ENCODE measurements around the gene CHMP1A.

The CHMP1A gene

GRCh38 chr16:89612415-89613166 is 44.9 kb downstream of the CHMP1A start:
- H3K4me3 ChIP-seq (ENCODE audit: low read length), result no peak overlapping the region
- H3K9ac ChIP-seq (ENCODE audit: low read depth, low read length), result no peak overlapping the region
- H3K36me3 ChIP-seq (ENCODE audit: insufficient read depth, low read length), result no peaks in the 10 kb centered on the region
- H3K27ac ChIP-seq (ENCODE audit: low read depth, low read length), result no peak overlapping the region
- no peaks in the 10 kb centered on the region for H3K4me1 ChIP-seq (ENCODE audit: insufficient read depth, low read length)
- WGBS, result 93% methylated on average over 20 of the region's 20 CpGs
- H3K9me3 ChIP-seq (ENCODE audit: insufficient read depth, low read depth, low read length), result no peaks in the 10 kb centered on the region
- H3K27me3 ChIP-seq (ENCODE audit: insufficient read depth, low read length), result no peaks in the 10 kb centered on the region

- Histone ChIP-seq H3K9me3 (ENCODE audit: insufficient read depth, low read depth, low read length) (no peaks in the 10 kb centered on the region), H3K36me3 (ENCODE audit: insufficient read depth, low read length) (no peaks in the 10 kb centered on the region), H3K27me3 (ENCODE audit: insufficient read depth, low read length) (no peaks in the 10 kb centered on the region), H3K9ac (ENCODE audit: low read depth, low read length) (no peak overlapping the region), H3K27ac (ENCODE audit: low read depth, low read length) (no peak overlapping the region), H3K4me3 (ENCODE audit: low read length) (no peak overlapping the region), H3K4me1 (ENCODE audit: insufficient read depth, low read length) (no peaks in the 10 kb centered on the region)
- WGBS, result 87% methylated on average over 1 of the region's 1 CpG
These were observed 47.4 kb downstream of the CHMP1A start for GRCh38 chr16:89610108-89610453.

GRCh38 chr16:89607937-89608740 is 49.4 kb downstream of the CHMP1A start:
- no peak overlapping the region for H3K4me3 ChIP-seq (ENCODE audit: low read length)
- H3K27ac ChIP-seq (ENCODE audit: low read depth, low read length), result no peak overlapping the region
- H3K4me1 ChIP-seq (ENCODE audit: insufficient read depth, low read length), result no peaks in the 10 kb centered on the region
- WGBS, result 90% methylated on average over 32 of the region's 32 CpGs
- H3K9me3 ChIP-seq (ENCODE audit: insufficient read depth, low read depth, low read length), result no peaks in the 10 kb centered on the region
- H3K27me3 ChIP-seq (ENCODE audit: insufficient read depth, low read length), result no peaks in the 10 kb centered on the region
- H3K9ac ChIP-seq (ENCODE audit: low read depth, low read length), result no peak overlapping the region
- H3K36me3 ChIP-seq (ENCODE audit: insufficient read depth, low read length), result no peaks in the 10 kb centered on the region

GRCh38 chr16:89607453-89607852 is 50.1 kb downstream of the CHMP1A start:
- 92% methylated on average over 9 of the region's 9 CpGs for WGBS
- Histone ChIP-seq H3K4me3 (ENCODE audit: low read length) (no peak overlapping the region), H3K9ac (ENCODE audit: low read depth, low read length) (no peak overlapping the region), H3K27ac (ENCODE audit: low read depth, low read length) (no peak overlapping the region), H3K9me3 (ENCODE audit: insufficient read depth, low read depth, low read length) (no peaks in the 10 kb centered on the region), H3K27me3 (ENCODE audit: insufficient read depth, low read length) (no peaks in the 10 kb centered on the region), H3K4me1 (ENCODE audit: insufficient read depth, low read length) (0 out of 2 replicates have a peak, but pooled peaks cover 3% of the 10 kb centered on the region), H3K36me3 (ENCODE audit: insufficient read depth, low read length) (no peaks in the 10 kb centered on the region)

- Histone ChIP-seq H3K27me3 (ENCODE audit: insufficient read depth, low read length) (no peaks in the 10 kb centered on the region), H3K36me3 (ENCODE audit: insufficient read depth, low read length) (no peaks in the 10 kb centered on the region), H3K27ac (ENCODE audit: low read depth, low read length) (no peak overlapping the region), H3K4me3 (ENCODE audit: low read length) (no peak overlapping the region), H3K9ac (ENCODE audit: low read depth, low read length) (no peak overlapping the region), H3K4me1 (ENCODE audit: insufficient read depth, low read length) (peaks cover 8% of the 10 kb centered on the region; the same call in 1 of the 2 replicates), H3K9me3 (ENCODE audit: insufficient read depth, low read depth, low read length) (no peaks in the 10 kb centered on the region)
- WGBS, result 91% methylated on average over 9 of the region's 9 CpGs
These were observed 51.5 kb downstream of the CHMP1A start for GRCh38 chr16:89606006-89606405.

GRCh38 chr16:89605186-89605970 is 52.1 kb downstream of the CHMP1A start:
- H3K27me3 ChIP-seq (ENCODE audit: insufficient read depth, low read length), result no peaks in the 10 kb centered on the region
- H3K4me1 ChIP-seq (ENCODE audit: insufficient read depth, low read length), result peaks cover 8% of the 10 kb centered on the region; the same call in 1 of the 2 replicates
- WGBS, result 94% methylated on average over 34 of the region's 34 CpGs
- H3K27ac ChIP-seq (ENCODE audit: low read depth, low read length), result no peak overlapping the region
- H3K36me3 ChIP-seq (ENCODE audit: insufficient read depth, low read length), result no peaks in the 10 kb centered on the region
- no peaks in the 10 kb centered on the region for H3K9me3 ChIP-seq (ENCODE audit: insufficient read depth, low read depth, low read length)
- H3K9ac ChIP-seq (ENCODE audit: low read depth, low read length), result no peak overlapping the region
- no peak overlapping the region for H3K4me3 ChIP-seq (ENCODE audit: low read length)

GRCh38 chr16:89604764-89605163 is 52.7 kb downstream of the CHMP1A start:
- H3K4me1 ChIP-seq (ENCODE audit: insufficient read depth, low read length), result peaks cover 8% of the 10 kb centered on the region; the same call in 1 of the 2 replicates
- H3K36me3 ChIP-seq (ENCODE audit: insufficient read depth, low read length), result no peaks in the 10 kb centered on the region
- H3K4me3 ChIP-seq (ENCODE audit: low read length), result no peak overlapping the region
- H3K27me3 ChIP-seq (ENCODE audit: insufficient read depth, low read length), result no peaks in the 10 kb centered on the region
- H3K9me3 ChIP-seq (ENCODE audit: insufficient read depth, low read depth, low read length), result no peaks in the 10 kb centered on the region
- H3K9ac ChIP-seq (ENCODE audit: low read depth, low read length), result no peak overlapping the region
- 91% methylated on average over 16 of the region's 16 CpGs for WGBS
- H3K27ac ChIP-seq (ENCODE audit: low read depth, low read length), result no peak overlapping the region

- Histone ChIP-seq H3K27me3 (ENCODE audit: insufficient read depth, low read length) (no peaks in the 10 kb centered on the region), H3K9ac (ENCODE audit: low read depth, low read length) (no peak overlapping the region), H3K9me3 (ENCODE audit: insufficient read depth, low read depth, low read length) (no peaks in the 10 kb centered on the region), H3K36me3 (ENCODE audit: insufficient read depth, low read length) (no peaks in the 10 kb centered on the region), H3K4me1 (ENCODE audit: insufficient read depth, low read length) (peaks cover 8% of the 10 kb centered on the region; the same call in 1 of the 2 replicates), H3K4me3 (ENCODE audit: low read length) (no peak overlapping the region), H3K27ac (ENCODE audit: low read depth, low read length) (no peak overlapping the region)
- WGBS, result 77% methylated on average over 5 of the region's 5 CpGs
These were observed 54.4 kb downstream of the CHMP1A start for GRCh38 chr16:89602952-89603590.

GRCh38 chr16:89602273-89602951 is 55.1 kb downstream of the CHMP1A start:
- no peaks in the 10 kb centered on the region for H3K36me3 ChIP-seq (ENCODE audit: insufficient read depth, low read length)
- H3K27me3 ChIP-seq (ENCODE audit: insufficient read depth, low read length), result no peaks in the 10 kb centered on the region
- peaks cover 8% of the 10 kb centered on the region; the same call in 1 of the 2 replicates for H3K4me1 ChIP-seq (ENCODE audit: insufficient read depth, low read length)
- 21% methylated on average over 22 of the region's 22 CpGs for WGBS
- H3K9me3 ChIP-seq (ENCODE audit: insufficient read depth, low read depth, low read length), result no peaks in the 10 kb centered on the region
- peak overlapping the region; percentile 14; the same call in 1 of the 2 replicates for H3K4me3 ChIP-seq (ENCODE audit: low read length)
- H3K27ac ChIP-seq (ENCODE audit: low read depth, low read length), result no peak overlapping the region
- no peak overlapping the region for H3K9ac ChIP-seq (ENCODE audit: low read depth, low read length)

- H3K9me3 ChIP-seq (ENCODE audit: insufficient read depth, low read depth, low read length), result no peaks in the 10 kb centered on the region
- H3K36me3 ChIP-seq (ENCODE audit: insufficient read depth, low read length), result no peaks in the 10 kb centered on the region
- no peaks in the 10 kb centered on the region for H3K27me3 ChIP-seq (ENCODE audit: insufficient read depth, low read length)
- H3K27ac ChIP-seq (ENCODE audit: low read depth, low read length), result no peak overlapping the region
- no peak overlapping the region for H3K4me3 ChIP-seq (ENCODE audit: low read length)
- 65% methylated on average over 22 of the region's 22 CpGs for WGBS
- H3K4me1 ChIP-seq (ENCODE audit: insufficient read depth, low read length), result peaks cover 8% of the 10 kb centered on the region; the same call in 1 of the 2 replicates
- no peak overlapping the region for H3K9ac ChIP-seq (ENCODE audit: low read depth, low read length)
These were observed 55.6 kb downstream of the CHMP1A start for GRCh38 chr16:89601906-89602272.
